Measurements from ENCODE around the gene ECHS1. TPM values are rescaled to one million over a fixed set of nuclear protein-coding genes. Genes with fewer than 3 reads are reported as not detected.
"Not testable (repeated sequence)": the region's sequence is repeated elsewhere in the genome, so short reads cannot be mapped to it uniquely, and the experiment has no call there.

ECHS1 gene
- total RNA-seq, 2 donors from 2014 or later, result 47.2 to 53.1 TPM

DNA sequence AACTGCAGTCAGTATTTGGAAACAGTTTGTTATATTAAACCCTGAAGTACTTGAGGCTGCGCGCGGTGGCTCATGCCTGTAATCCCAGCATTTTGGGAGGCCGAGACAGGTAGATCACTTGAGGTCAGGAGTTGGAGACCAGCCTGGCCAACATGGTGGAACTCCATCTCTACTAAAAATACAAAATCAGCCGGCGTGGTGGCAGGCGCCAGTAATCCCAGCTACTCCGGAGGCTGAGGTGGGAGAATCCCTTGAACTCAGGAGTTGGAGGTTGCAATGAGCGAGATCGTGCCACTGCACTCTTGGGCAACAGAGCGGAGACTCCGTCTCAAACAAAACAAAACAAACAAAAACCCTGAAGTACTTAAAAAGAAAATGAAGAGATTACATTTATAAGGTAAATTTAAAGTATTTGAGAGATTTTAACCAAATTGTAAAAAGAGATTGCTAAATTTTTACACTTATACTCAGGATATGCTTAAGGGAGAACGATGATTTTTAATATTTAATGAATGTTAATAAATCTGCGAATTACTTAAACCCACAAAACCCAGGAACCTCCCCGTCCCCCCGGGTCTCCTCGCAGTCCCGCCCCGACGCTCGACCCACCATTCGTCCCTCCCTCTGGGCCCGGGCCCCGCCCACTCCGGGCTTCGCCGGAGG, 20.4 kb upstream of the ECHS1 start:
- Mint-ChIP-seq H3K27ac (peak overlapping the region; percentile 89), H3K9me3 (no peaks in the 10 kb centered on the region), H3K27me3 (ENCODE audit: low read depth) (no peaks in the 10 kb centered on the region), H3K4me1 (ENCODE audit: low read depth) (peaks cover 56% of the 10 kb centered on the region), H3K4me3 (peak overlapping the region; percentile 97 to 99), H3K36me3 (ENCODE audit: insufficient read depth in 2 of 2) (peaks cover 2 to 12% of the 10 kb centered on the region in 2 donors)
- DNase-seq, result no peak
- no peak for ATAC-seq (replicated peaks in 1 of 2)

DNA sequence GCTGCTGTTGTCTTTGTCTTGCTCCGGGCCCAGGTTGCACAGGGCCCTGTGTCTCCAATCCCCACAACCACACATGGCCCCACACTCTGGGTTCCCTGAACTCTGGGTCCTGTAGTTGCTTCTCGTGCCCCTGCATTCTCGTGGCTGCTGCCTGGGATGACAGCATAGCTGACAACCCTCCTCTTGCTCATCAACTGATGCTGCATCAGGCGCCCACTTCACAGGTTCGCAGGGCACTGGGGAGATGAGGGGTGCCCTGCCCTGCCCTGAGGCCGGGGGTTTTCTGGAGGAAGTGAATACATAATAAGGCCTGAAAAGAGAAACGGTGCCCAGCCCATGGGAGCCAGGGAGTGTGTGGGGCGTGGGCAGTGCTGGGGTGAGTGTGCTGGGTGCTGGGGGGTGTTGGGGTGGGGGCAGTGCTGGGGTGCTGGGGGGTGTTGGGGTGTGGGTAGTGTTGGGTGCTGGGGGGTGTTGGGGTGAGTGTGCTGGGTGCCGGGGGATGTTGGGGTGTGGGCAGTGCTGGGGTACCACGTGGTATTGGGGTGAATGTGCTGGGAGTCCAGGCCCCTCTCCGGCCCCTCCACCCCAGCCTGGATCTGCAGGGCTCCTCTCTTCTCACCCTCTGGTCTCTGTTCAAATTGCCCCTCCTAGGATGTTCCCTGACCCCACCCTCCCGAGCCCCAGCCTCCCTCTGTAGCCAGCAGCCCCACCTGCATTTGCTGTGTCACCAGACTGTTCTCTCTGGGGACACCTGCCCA, 18.8 kb upstream of the ECHS1 start:
- Mint-ChIP-seq H3K9me3 (no peaks in the 10 kb centered on the region), H3K4me3 (peak overlapping the region; percentile 85 to 87), H3K27me3 (ENCODE audit: low read depth) (no peaks in the 10 kb centered on the region), H3K36me3 (ENCODE audit: insufficient read depth in 2 of 2) (peaks cover 0 to 7% of the 10 kb centered on the region in 2 donors), H3K4me1 (ENCODE audit: low read depth) (peaks cover 57% of the 10 kb centered on the region), H3K27ac (peak overlapping the region; percentile 97)
- peak; percentile 27 to 30 for ATAC-seq (replicated peaks in 1 of 2)
- peak; percentile 60 to 63 for DNase-seq

DNA sequence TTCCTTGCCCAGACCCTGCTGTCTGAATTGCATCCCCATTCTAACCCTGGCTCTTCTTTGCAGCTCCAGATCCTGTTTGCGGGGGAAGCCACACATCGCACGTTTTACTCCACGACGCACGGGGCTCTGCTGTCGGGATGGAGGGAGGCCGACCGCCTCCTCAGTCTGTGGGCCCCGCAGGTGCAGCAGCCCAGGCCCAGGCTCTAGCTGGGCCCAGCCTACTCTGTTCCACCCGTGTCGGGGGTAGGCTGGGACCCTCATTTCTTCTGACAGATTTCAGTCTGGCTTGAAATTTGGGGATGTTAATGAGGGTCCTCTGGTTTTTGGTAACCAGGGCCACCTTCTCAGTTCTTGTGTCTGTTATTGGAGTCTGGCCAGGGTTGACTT, 18.1 kb upstream of the ECHS1 start:
- DNase-seq (no peak), ATAC-seq (replicated peaks in 1 of 2) (no peak)
- H3K9me3 Mint-ChIP-seq, result no peaks in the 10 kb centered on the region
- H3K27ac Mint-ChIP-seq, result peak overlapping the region; percentile 97
- H3K4me1 Mint-ChIP-seq (ENCODE audit: low read depth), result peaks cover 57% of the 10 kb centered on the region
- H3K4me3 Mint-ChIP-seq, result peak overlapping the region; percentile 85 to 87
- H3K27me3 Mint-ChIP-seq (ENCODE audit: low read depth), result no peaks in the 10 kb centered on the region
- H3K36me3 Mint-ChIP-seq (ENCODE audit: insufficient read depth in 2 of 2), result peaks cover 0 to 7% of the 10 kb centered on the region in 2 donors

DNA sequence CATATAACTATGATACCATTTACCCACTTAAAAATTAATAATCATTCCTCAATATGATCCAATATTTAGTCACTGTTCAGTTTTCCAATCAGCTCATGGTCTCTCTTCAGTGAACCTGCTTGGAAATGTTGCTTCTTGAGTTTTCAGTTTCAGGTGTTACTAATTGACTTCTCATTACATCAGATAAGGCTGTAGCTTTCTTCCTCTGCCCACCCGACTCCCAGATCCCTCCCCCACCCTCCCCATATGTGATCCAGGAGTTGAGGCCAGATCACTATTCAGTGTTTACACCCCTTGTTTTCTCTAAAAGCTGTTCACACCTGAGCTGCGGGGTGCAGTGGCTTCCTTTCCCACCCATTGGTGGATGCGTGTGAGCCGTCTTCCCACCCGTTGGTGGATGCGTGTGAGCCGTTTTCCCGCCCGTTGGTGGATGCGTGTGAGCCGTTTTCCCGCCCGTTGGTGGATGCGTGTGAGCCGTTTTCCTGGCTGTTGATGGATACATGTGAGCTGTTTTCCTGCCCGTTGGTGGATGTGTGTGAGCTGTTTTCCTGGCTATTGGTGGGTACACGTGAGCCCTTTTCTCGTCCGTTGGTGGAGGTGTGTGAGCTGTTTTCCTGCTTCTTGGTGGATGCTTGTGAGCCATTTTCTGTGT, 17.6 kb upstream of the ECHS1 start:
- Mint-ChIP-seq H3K27ac (peak overlapping the region; percentile 97), H3K27me3 (ENCODE audit: low read depth) (no peaks in the 10 kb centered on the region), H3K36me3 (ENCODE audit: insufficient read depth in 2 of 2) (peaks cover 0 to 7% of the 10 kb centered on the region in 2 donors), H3K9me3 (no peaks in the 10 kb centered on the region), H3K4me3 (peak overlapping the region; percentile 85 to 87), H3K4me1 (ENCODE audit: low read depth) (peaks cover 54% of the 10 kb centered on the region)
- DNase-seq (no peak), ATAC-seq (replicated peaks in 1 of 2) (peak in 1 of 2 donors; percentile 2)

DNA sequence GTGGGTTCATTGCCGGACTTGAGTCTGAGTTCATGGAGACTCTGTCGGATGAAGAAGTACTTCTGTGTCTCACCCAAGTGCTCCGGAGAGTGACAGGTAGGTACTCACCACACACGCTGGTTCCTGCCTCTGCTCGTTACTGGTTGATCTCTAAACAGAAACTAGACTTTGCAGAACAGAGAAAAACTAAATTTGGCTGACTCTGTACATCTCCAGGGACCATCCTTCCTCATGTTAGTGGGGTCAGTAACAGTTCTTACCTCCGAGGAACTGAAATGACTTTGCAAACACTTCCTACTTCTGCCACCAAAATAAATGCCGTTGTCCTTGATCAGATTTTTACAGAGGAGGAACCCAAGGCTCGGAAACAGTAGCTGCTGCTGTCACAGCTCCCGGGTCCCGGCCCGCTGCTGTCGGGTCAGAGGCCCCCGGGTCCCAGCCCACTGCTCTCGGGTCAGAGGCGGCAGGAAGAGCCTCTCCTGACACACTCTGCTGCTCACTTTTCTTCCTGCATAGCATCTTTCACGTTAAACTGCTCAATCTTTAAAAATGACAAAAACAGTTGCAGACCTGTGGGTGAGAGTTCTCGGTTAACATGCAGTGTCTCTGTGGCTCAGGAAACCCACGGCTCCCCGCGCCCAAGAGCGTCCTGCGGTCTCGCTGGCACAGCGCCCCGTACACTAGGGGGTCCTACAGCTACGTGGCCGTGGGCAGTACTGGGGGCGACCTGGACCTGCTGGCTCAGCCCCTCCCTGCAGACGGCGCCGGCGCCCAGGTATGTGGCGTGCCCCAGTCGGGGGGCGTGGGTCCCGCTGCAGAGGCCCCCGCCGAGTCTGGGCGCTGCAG, 16.0 kb upstream of the ECHS1 start:
- H3K4me1 Mint-ChIP-seq (ENCODE audit: low read depth), result peaks cover 44% of the 10 kb centered on the region
- peak; percentile 42 to 45 for DNase-seq
- peak overlapping the region; percentile 88 for H3K27ac Mint-ChIP-seq

DNA sequence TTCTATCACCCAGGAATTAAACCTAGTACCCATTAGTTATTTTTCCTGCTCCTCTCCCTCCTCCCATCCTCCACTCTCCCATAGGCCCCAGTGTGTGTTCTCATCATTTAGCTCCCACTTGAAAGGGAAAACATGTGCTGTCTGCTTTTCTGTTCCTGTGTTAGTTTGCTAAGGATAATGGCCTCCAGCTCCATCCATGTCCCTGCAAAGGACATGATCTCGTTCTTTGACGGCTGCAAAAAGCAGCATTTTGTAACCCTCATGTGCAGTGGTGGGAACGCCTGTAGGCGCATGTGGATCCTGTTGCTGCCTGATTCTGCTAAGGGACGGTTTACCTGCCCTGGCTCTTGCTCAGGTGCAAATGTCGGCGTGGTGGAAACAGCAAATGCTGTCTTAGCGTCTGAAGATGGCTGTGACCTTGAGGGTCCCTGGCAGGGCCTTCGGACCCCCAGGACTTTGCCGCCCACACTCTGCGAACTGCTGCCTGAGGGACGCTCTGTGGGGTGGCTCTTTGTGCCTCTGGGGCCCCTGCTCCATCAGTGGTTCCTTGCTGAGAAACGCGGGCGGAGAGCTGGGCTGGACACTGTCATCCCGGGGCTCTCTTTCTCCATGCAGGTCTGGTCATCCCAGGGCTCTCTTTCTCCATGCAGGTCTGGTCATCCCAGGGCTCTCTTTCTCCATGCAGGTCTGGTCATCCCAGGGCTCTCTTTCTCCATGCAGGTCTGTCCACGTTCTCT, 15.2 kb upstream of the ECHS1 start:
- H3K4me3 Mint-ChIP-seq, result peak overlapping the region; percentile 85 to 87
- H3K27ac Mint-ChIP-seq, result peak overlapping the region; percentile 88
- no peak for ATAC-seq (replicated peaks in 1 of 2)
- H3K27me3 Mint-ChIP-seq (ENCODE audit: low read depth), result no peaks in the 10 kb centered on the region
- H3K36me3 Mint-ChIP-seq (ENCODE audit: insufficient read depth in 2 of 2), result peaks cover 0 to 3% of the 10 kb centered on the region in 2 donors
- H3K4me1 Mint-ChIP-seq (ENCODE audit: low read depth), result peaks cover 41% of the 10 kb centered on the region
- no peak for DNase-seq
- H3K9me3 Mint-ChIP-seq, result no peaks in the 10 kb centered on the region

More for the DNA sequence above, 16.0 kb upstream of the ECHS1 start:
- no peaks in the 10 kb centered on the region for H3K9me3 Mint-ChIP-seq
- ATAC-seq (replicated peaks in 1 of 2), result peak; percentile 45 to 58
- H3K36me3 Mint-ChIP-seq (ENCODE audit: insufficient read depth in 2 of 2), result peaks cover 0 to 3% of the 10 kb centered on the region in 2 donors
- peak overlapping the region; percentile 85 to 87 for H3K4me3 Mint-ChIP-seq
- H3K27me3 Mint-ChIP-seq (ENCODE audit: low read depth), result no peaks in the 10 kb centered on the region

DNA sequence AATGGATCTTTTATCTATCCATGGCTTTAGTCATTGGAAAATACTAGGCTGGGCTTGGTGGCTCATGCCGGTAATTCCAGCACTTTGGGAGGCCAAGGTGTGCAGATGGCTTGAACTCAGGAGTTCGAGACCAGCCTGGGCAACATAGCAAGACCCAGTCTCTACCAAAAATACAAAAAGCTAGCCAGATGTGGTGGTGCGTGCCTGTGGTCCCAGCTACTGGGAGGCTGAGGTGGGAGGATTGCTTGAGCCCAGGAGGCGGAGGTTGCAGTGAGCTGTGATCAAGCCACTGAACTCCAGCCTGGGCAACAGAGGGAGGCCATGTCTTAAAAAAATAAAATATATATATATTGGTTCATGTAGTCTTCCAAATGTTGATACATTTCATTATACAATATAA, 13.8 kb upstream of the ECHS1 start:
- H3K36me3 Mint-ChIP-seq (ENCODE audit: insufficient read depth in 2 of 2); DNase-seq; H3K27me3 Mint-ChIP-seq (ENCODE audit: low read depth); H3K4me3 Mint-ChIP-seq; H3K9me3 Mint-ChIP-seq; H3K27ac Mint-ChIP-seq; ATAC-seq (replicated peaks in 1 of 2): not testable (repeated sequence)
- peaks cover 36% of the 10 kb centered on the region for H3K4me1 Mint-ChIP-seq (ENCODE audit: low read depth)

DNA sequence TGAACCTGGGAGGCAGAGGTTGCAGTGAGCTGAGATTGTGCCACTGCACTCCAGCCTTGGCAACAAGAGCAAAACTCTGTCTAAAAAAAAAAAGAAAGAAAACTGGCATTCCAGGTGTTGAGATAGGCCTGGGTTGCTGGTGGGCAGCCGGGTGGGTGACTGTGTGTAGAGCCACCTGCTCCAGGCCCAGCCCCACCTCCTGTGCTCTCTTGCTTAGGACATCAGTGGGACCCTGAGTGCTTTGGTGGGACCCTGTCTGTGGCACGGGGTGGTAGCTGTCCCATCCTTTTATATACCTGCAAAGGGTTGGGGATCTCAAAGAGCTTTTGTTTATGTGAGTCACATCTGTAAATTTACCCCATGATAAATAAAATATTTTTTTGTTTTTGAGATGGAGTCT, 12.1 kb upstream of the ECHS1 start:
- Mint-ChIP-seq H3K27me3 (ENCODE audit: low read depth) (no peaks in the 10 kb centered on the region), H3K9me3 (no peaks in the 10 kb centered on the region), H3K4me1 (ENCODE audit: low read depth) (peaks cover 18% of the 10 kb centered on the region), H3K27ac (no peak overlapping the region), H3K36me3 (ENCODE audit: insufficient read depth in 2 of 2) (no peaks in the 10 kb centered on the region), H3K4me3 (no peak overlapping the region)
- no peak for DNase-seq
- ATAC-seq (replicated peaks in 1 of 2), result no peak

DNA sequence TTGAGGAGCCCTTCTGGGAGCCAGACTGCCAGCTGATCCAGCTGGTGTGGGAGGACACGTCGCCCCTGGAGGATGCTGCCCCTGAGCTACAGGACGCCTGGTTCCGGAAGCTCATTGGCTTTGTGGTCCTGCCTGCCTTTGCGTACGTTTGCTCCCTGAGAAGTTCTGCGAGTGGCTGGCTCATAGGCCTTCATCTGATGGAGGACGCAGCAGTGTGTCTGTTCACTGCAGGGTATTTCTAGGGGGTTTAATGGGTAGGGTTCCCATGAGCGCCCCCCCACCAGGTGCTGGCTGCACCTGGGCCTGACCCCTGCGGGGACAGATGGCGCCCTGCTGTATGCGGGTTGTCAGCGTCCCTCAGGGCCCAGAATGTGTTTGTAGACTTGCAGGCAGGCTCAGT, 10.9 kb upstream of the ECHS1 start:
- no peak overlapping the region for H3K27ac Mint-ChIP-seq
- no peaks in the 10 kb centered on the region for H3K9me3 Mint-ChIP-seq
- no peaks in the 10 kb centered on the region for H3K36me3 Mint-ChIP-seq (ENCODE audit: insufficient read depth in 2 of 2)
- H3K4me3 Mint-ChIP-seq, result no peak overlapping the region
- ATAC-seq (replicated peaks in 1 of 2), result no peak
- H3K27me3 Mint-ChIP-seq (ENCODE audit: low read depth), result no peaks in the 10 kb centered on the region
- DNase-seq, result no peak
- H3K4me1 Mint-ChIP-seq (ENCODE audit: low read depth), result peaks cover 11% of the 10 kb centered on the region

DNA sequence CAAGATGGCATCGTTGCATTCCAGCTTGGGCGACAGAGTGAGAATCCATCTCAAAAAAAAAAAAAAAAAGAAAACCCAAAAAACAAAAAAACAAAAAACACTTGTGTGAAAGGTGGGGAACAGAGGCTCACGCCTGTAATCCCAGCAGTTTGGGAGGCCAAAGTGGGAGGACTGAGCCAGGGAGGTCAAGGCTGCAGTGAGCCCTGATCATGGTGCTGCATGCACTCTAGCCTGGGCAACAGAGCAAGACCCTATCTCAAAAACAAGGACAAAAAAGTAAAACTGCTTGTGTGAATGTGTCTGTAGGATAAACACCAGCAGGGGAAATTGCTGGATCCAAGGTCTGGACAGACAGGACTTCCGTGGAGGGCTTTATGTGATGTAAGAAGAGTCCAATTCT, 10.4 kb upstream of the ECHS1 start:
- H3K27ac Mint-ChIP-seq, result no peak overlapping the region
- no peak for ATAC-seq (replicated peaks in 1 of 2)
- peaks cover 6% of the 10 kb centered on the region for H3K4me1 Mint-ChIP-seq (ENCODE audit: low read depth)
- H3K9me3 Mint-ChIP-seq, result no peaks in the 10 kb centered on the region
- no peaks in the 10 kb centered on the region for H3K36me3 Mint-ChIP-seq (ENCODE audit: insufficient read depth in 2 of 2)
- DNase-seq, result no peak
- H3K27me3 Mint-ChIP-seq (ENCODE audit: low read depth), result no peaks in the 10 kb centered on the region
- no peak overlapping the region for H3K4me3 Mint-ChIP-seq

DNA sequence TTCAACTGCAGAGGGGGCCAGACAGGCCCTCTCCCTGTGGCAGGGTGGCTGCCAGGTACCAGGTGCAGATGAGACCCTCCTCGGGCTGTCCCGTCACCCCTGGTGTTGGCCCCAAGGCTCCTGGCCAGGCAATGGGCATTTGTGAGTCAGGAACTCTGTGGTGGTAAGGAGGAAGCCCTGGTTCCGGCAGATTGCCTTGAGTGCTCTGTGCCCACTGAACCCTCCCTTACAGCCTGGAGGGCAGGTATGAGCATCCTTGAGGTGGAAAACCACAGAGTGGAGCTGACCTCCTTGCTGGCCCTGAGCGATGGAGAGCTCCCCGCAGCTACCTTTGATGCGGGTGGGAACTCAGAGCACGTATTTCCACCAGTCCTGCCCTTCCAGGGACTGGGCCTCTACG, 7.9 kb upstream of the ECHS1 start:
- Mint-ChIP-seq H3K27me3 (ENCODE audit: low read depth) (no peaks in the 10 kb centered on the region), H3K27ac (no peak overlapping the region), H3K36me3 (ENCODE audit: insufficient read depth in 2 of 2) (no peaks in the 10 kb centered on the region), H3K4me1 (ENCODE audit: low read depth) (no peaks in the 10 kb centered on the region), H3K9me3 (no peaks in the 10 kb centered on the region), H3K4me3 (no peak overlapping the region)
- ATAC-seq (replicated peaks in 1 of 2) (no peak), DNase-seq (no peak)
